H1 (cell line): Measurements from ENCODE around the gene PARS2. TPM values are rescaled to one million over a fixed set of nuclear protein-coding genes. Genes with fewer than 3 reads are reported as not detected.

Source experiments
- ASH2L ChIP-seq: fragments of 200-600, 300-600 bp; sonication (generic); IDR thresholded peaks from one replicate; pipeline ENCODE4 v1.7.1; 2017; ENCODE audit warnings: low read length
- BRCA1 ChIP-seq: IDR thresholded peaks from 2 replicates; pipeline ENCODE4 v1.6.1; 2012; ENCODE audit warnings: low read depth, low read length, improper control_type of control experiment
- CBX8 ChIP-seq: fragments of 300-800, 300-1000 bp; sonication (generic); IDR thresholded peaks from 2 replicates; pipeline ENCODE4 v1.7.1; 2016; ENCODE audit warnings: low read depth, low read length, borderline replicate concordance
- CEBPB ChIP-seq: IDR thresholded peaks from 2 replicates; pipeline ENCODE4 v1.6.1; 2012; ENCODE audit warnings: low read depth, low read length
- CHD2 ChIP-seq: IDR thresholded peaks from 2 replicates; pipeline ENCODE4 v1.6.1; 2012; ENCODE audit warnings: low read length, improper control_type of control experiment
- EP300 ChIP-seq, 2 experiments: IDR thresholded peaks; 1 replicate in 1 of 2; 2 replicates in 1 of 2; pipeline ENCODE4 v1.6.1; 2011 to 2012; ENCODE audit warnings: low read depth in 2 of 2, low read length in 2 of 2, mild to moderate bottlenecking in 2 of 2, borderline replicate concordance in 1 of 2, inconsistent platforms in 1 of 2, moderate library complexity in 1 of 2
- FOSL1 ChIP-seq: IDR thresholded peaks from 2 replicates; pipeline ENCODE4 v1.6.1; 2011; ENCODE audit warnings: mild to moderate bottlenecking, low read depth, low read length, moderate library complexity; ENCODE audit not compliant: insufficient read depth
- JUN ChIP-seq: IDR thresholded peaks from 2 replicates; pipeline ENCODE4 v1.6.1; 2011; ENCODE audit warnings: low read depth, mild to moderate bottlenecking, improper control_type of control experiment, low read length
- KDM4A ChIP-seq: IDR thresholded peaks from one replicate; pipeline ENCODE4 v1.7.1; 2012; ENCODE audit warnings: low read depth, mild to moderate bottlenecking, moderate library complexity, low read length, inconsistent platforms; ENCODE audit not compliant: severe bottlenecking
- MAX ChIP-seq: IDR thresholded peaks from 2 replicates; pipeline ENCODE4 v1.6.1; 2012; ENCODE audit warnings: inconsistent platforms
- NRF1 ChIP-seq: IDR thresholded peaks from 2 replicates; pipeline ENCODE4 v1.6.1; 2011; ENCODE audit warnings: mild to moderate bottlenecking, low read depth, low read length, improper control_type of control experiment
- POLR2AphosphoS5 ChIP-seq: IDR thresholded peaks from 2 replicates; pipeline ENCODE4 v1.6.1; 2011; ENCODE audit warnings: low read depth, low read length
- RNF2 ChIP-seq: fragments of 200-900, 300-1000 bp; sonication (generic); IDR thresholded peaks from 2 replicates; pipeline ENCODE4 v1.7.1; 2016; ENCODE audit warnings: borderline replicate concordance, low read depth, mild to moderate bottlenecking, antibody characterized with exemption, low read length; ENCODE audit not compliant: poor library complexity, severe bottlenecking; ENCODE audit errors: missing control alignments
- SAP30 ChIP-seq: fragments of 300-600 bp; sonication (generic); IDR thresholded peaks from 2 replicates; pipeline ENCODE4 v1.7.1; 2012; ENCODE audit warnings: low read length, moderate library complexity, mild to moderate bottlenecking, inconsistent platforms; ENCODE audit not compliant: insufficient read depth, insufficient replicate concordance
- SP1 ChIP-seq: IDR thresholded peaks from 2 replicates; pipeline ENCODE4 v1.6.1; 2011; ENCODE audit warnings: low read depth, low read length
- SP2 ChIP-seq: IDR thresholded peaks from 2 replicates; pipeline ENCODE4 v1.6.1; 2012; ENCODE audit warnings: mild to moderate bottlenecking, low read length, inconsistent platforms
- SRF ChIP-seq: IDR thresholded peaks from 2 replicates; pipeline ENCODE4 v1.6.1; 2011; ENCODE audit warnings: mild to moderate bottlenecking, low read depth, low read length, moderate library complexity
- TBP ChIP-seq: IDR thresholded peaks from 2 replicates; pipeline ENCODE4 v1.6.1; 2011; ENCODE audit warnings: low read depth, low read length, improper control_type of control experiment
- YY1 ChIP-seq: IDR thresholded peaks from 2 replicates; pipeline ENCODE4 v1.6.1; 2011; ENCODE audit warnings: low read depth, mild to moderate bottlenecking, low read length
- ZNF274 ChIP-seq: IDR thresholded peaks from 2 replicates; pipeline ENCODE4 v1.7.0; 2012; ENCODE audit warnings: low read length, borderline replicate concordance; ENCODE audit errors: extremely low read depth
- polyA plus RNA-seq, 7 experiments: library from polyadenylated mRNA; depleted of rRNA in 3 of 7; stranded (reverse) in 5 of 7; unstranded in 2 of 7; fragments of >200 nt in 5 of 7; fragments of 200-250 nt in 2 of 7; gene quantifications; 1 replicate in 5 of 7; 2 replicates in 1 of 7; 4 replicates in 1 of 7; pipeline versions ENCODE4 v1.2.1 to v1.2.3, GENCODE V29; 2011 to 2013; ENCODE audit warnings: missing spikeins in 2 of 7, mixed read lengths in 2 of 7
- total RNA-seq: library from RNA; stranded (reverse); fragmentation: NEBNext Ultra II Directional; extraction: Animal tissue kit (Norgen Biotek cat#: 25700); gene quantifications from 2 replicates; pipeline ENCODE4 v1.2.1, GENCODE V29; 2021
- TF ChIP-seq, protein P1 (sequence below): IDR thresholded peaks from 2 replicates; pipeline ENCODE4 v1.6.1; 2012; ENCODE audit warnings: inconsistent platforms
- TF ChIP-seq, protein P2 (sequence below): IDR thresholded peaks from 2 replicates; pipeline ENCODE4 v1.6.1; 2011; ENCODE audit warnings: low read depth, mild to moderate bottlenecking, low read length; ENCODE audit not compliant: insufficient read depth

The PARS2 gene
- total and polyA plus RNA-seq, 2 of the 8 experiments (the other 6 are each of a cell fraction or from before 2014, with no cell fraction given), result 8.9 to 10.0 TPM

GRCh38 chr1:54715493-54716298 lies 48.6 kb downstream of the PARS2 start, which contains the start of gene TTC4 (continued):
- TF ChIP-seq, protein P1, sequence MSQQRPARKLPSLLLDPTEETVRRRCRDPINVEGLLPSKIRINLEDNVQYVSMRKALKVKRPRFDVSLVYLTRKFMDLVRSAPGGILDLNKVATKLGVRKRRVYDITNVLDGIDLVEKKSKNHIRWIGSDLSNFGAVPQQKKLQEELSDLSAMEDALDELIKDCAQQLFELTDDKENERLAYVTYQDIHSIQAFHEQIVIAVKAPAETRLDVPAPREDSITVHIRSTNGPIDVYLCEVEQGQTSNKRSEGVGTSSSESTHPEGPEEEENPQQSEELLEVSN, result no peak
- TF ChIP-seq POLR2AphosphoS5 (peak; percentile 97), CHD2 (0 out of 2 replicates have a peak, but pooled peaks have one; percentile 25), CEBPB (no peak), ZNF274 (no peak), SP1 (peak; percentile 92), JUN (0 out of 2 replicates have a peak, but pooled peaks have one; percentile 40), SP2 (no peak), RNF2 (no peak), YY1 (peak; percentile 76; the same call in 1 of the 2 replicates), ASH2L (peak; percentile 93), FOSL1 (no peak), MAX (peak; percentile 77), NRF1 (0 out of 2 replicates have a peak, but pooled peaks have one; percentile 14), SAP30 (no peak), KDM4A (peak; percentile 56), SRF (no peak), CBX8 (no peak), BRCA1 (no peak), TBP (peak; percentile 93), EP300 (IDR thresholded peaks at IDR 0.05; ENCODE audit: borderline replicate concordance in 1 of 2, low read depth in 2 of 2, low read length in 2 of 2) (0 out of 3 replicates have a peak, but pooled peaks of 1 of the 2 experiments have one; percentile 46)
- TF ChIP-seq, protein P2, sequence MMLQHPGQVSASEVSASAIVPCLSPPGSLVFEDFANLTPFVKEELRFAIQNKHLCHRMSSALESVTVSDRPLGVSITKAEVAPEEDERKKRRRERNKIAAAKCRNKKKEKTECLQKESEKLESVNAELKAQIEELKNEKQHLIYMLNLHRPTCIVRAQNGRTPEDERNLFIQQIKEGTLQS, result no peak
